GM12873 (cell line): Measurements from ENCODE around the gene LRMDA.

ENCODE experiments used
- TF ChIP-seq, protein P1 (sequence below): IDR thresholded peaks from 2 replicates; pipeline ENCODE4 v1.5.1; 2012; ENCODE audit warnings: low read depth, mild to moderate bottlenecking, moderate library complexity, low read length, control low read depth; ENCODE audit not compliant: insufficient read depth; ENCODE audit errors: missing control alignments

The LRMDA gene

GRCh38 chr10:75542084-75542483, 110.7 kb downstream of the LRMDA start:
- TF ChIP-seq, protein P1, sequence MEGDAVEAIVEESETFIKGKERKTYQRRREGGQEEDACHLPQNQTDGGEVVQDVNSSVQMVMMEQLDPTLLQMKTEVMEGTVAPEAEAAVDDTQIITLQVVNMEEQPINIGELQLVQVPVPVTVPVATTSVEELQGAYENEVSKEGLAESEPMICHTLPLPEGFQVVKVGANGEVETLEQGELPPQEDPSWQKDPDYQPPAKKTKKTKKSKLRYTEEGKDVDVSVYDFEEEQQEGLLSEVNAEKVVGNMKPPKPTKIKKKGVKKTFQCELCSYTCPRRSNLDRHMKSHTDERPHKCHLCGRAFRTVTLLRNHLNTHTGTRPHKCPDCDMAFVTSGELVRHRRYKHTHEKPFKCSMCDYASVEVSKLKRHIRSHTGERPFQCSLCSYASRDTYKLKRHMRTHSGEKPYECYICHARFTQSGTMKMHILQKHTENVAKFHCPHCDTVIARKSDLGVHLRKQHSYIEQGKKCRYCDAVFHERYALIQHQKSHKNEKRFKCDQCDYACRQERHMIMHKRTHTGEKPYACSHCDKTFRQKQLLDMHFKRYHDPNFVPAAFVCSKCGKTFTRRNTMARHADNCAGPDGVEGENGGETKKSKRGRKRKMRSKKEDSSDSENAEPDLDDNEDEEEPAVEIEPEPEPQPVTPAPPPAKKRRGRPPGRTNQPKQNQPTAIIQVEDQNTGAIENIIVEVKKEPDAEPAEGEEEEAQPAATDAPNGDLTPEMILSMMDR = no peak

DNA sequence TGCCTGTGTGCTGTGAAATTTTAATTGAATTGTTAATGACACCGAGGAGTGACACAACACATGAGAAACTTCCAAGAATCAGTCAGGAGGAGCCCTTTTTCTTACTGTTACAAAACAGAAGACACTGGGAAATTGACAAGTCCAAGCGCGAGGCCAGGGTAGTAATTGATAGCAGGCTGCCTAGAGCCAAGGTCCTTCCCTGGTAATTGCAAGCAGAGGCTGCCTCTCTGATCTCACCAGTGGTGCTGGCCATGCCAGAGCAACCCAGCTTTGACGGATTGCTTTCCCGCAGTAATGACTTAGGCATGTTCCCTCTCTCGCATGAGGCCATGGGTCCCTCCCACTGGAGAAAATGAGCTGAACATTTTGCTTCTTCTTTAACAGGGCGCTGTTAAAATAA, 111.5 kb downstream of the LRMDA start:
- TF ChIP-seq, protein P1 = no peak

DNA sequence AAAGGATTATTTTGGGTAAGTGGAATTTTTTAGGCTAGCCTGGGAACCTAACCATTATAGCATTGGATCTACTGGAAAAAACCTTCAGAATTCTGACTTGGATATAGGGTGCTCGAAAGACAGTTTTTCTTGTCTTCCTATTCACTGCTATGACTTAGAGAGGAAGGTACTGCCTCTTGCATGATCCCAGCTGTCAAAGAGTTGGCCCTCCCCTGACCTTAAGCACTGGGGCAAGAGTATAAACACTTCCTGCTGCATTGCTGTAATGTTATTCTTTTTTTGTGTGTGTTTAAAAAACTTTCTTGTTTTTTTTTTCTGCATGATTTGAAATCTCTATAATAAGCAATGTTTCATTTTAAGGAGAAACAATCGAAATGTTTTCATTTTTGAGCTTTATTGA, 113.0 kb downstream of the LRMDA start:
- TF ChIP-seq, protein P1 = no peak

GRCh38 chr10:75544993-75545706, 113.7 kb downstream of the LRMDA start:
- TF ChIP-seq, protein P1 = no peak

DNA sequence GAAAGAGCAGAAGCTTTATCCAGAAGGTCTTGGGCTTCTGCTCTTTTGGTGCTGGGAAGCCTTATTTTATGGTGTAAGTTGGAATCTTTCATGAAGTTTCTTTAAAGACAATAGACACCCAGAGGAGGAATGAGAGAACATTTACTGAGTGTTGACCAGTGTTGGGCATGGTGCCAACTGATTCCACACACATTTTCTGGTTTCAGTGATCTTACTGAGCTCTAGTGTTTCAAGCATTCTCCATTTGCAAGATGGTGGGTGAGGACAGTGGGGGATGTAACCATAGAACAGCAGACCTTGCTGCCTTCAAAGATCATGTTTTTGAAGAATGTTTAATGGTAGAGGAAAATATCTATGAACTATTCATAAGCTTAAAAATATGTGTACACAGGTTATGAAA, 114.6 kb downstream of the LRMDA start:
- TF ChIP-seq, protein P1 = no peak

DNA sequence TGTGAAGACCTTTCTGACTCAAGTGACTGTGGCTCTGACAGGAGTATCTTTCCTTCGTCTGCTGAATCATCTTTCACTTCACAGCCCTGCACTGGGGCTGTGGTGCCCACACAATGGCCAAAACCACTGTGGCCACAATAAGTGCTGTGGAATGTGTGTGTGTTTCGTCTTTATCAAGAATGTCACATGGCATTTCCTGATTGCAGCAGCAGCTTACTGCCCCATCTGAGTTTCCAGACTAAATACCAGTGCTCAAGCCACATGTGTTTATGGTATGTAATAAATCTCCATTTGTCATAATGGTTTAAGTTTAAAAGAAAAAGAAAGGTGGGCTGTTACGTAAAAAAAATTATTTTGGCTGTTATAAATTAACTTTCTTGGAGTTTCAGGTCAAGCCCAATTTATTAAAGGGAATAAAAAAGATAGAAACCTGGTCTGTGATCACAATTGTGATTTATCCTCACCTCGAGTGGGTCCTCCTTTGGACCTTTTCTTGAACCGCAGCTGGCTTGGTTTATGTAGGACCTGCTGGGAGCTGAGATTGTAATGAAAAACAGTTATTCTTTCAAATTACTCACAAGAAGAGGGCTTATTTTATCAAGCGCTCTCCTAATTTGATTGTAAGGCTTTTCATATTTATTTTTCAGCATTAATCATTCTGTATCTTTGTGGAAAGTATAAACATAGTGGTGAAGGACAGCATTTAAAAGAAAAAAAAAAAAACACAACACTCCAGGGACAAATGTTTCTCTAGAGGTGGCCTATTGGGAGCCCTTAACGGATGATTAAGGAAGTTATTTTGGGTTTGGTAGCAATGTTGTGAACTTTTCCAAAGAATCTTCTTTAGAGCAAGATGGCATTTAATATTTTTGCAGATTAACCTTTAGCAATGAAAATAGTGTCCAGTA, 116.2 kb downstream of the LRMDA start:
- TF ChIP-seq, protein P1 = no peak

GRCh38 chr10:75548356-75548755, 116.9 kb downstream of the LRMDA start:
- TF ChIP-seq, protein P1 = no peak
